ENCODE results near the gene AFMID. TPM values are rescaled to one million over a fixed set of nuclear protein-coding genes. Genes with fewer than 3 reads are reported as not detected.
"Not testable (repeated sequence)": the region's sequence is repeated elsewhere in the genome, so short reads cannot be mapped to it uniquely, and the experiment has no call there.

The AFMID gene
- total and polyA plus RNA-seq, 2 of the 13 experiments (the other 11 are each of a cell fraction or from before 2014, with no cell fraction given) = 249 to 270 TPM

- Histone ChIP-seq H3K9ac (ENCODE audit: insufficient read depth, low read depth, low read length) (no peak overlapping the region), H3K4me2 (ENCODE audit: low read depth, low read length) (no peak overlapping the region), H3K9me3 (ENCODE audit: low read length) (no peaks in the 10 kb centered on the region), H3K36me3 (replicated peaks in 1 of 2; ENCODE audit: control insufficient read depth in 1 of 2, insufficient read depth in 2 of 2, low read length in 2 of 2) (peaks cover 8 to 29% of the 10 kb centered on the region in 2 experiments), H3K4me3 (replicated peaks in 1 of 3; ENCODE audit: insufficient read depth in 1 of 3, low read depth in 2 of 3, low read length in 3 of 3) (no peak overlapping the region), H4K20me1 (ENCODE audit: insufficient read depth, low read length) (peaks cover 5% of the 10 kb centered on the region; the same call in 1 of the 2 replicates), H3K27me3 (ENCODE audit: control insufficient read depth in 1 of 2, insufficient read depth in 2 of 2, low read length in 2 of 2) (no peaks in the 10 kb centered on the region), H3K27ac (ENCODE audit: extremely low read length, insufficient read depth, low read length) (no peak overlapping the region), H2AFZ (ENCODE audit: low read length) (no peak overlapping the region), H3K79me2 (ENCODE audit: insufficient read depth, low read length) (peaks cover 8% of the 10 kb centered on the region), H3K4me1 (ENCODE audit: insufficient read depth, low read length) (peaks cover 60% of the 10 kb centered on the region)
- intact Hi-C loops (cut with micrococcal nuclease; ENCODE audit: unreplicated experiment) (no loop called here), in situ Hi-C loops (cut with HindIII; ENCODE audit: extremely low pct_ligation_motif_present, low pct_unique_long_range_greater_than_20kb) (no loop called here)
- no peak for DNase-seq (ENCODE audit: low spot score)
- ChIA-PET CTCF (ENCODE audit: low intra/inter-chr PET ratio, low total read pairs) (no interaction called here), POLR2A (interaction anchor here (1.7 kb wide), 1 partner anchor 16 kb away, joined by 6 read pairs; the partner anchor contains the start of genes AFMID and TK1)
- TSS peak; percentile 36 for BruUV-seq (replicated peaks)
- no peak for FAIRE-seq
- whole genome bisulfite sequencing (ENCODE audit: low lambda C conversion rate) = 96% methylated on average over 30 of the region's 31 CpGs
- ATAC-seq = no peak
- TF ChIP-seq ZFP37 (CRISPR knock-in tag; IDR thresholded peaks at IDR 0.05; ENCODE audit: borderline replicate concordance) (no peak), POLR2G (IDR thresholded peaks at IDR 0.05; ENCODE audit: low read depth, low read length) (0 out of 2 replicates have a peak, but pooled peaks have one; percentile 36), AGO2 (optimal IDR thresholded peaks at IDR 0.05; ENCODE audit: low read depth, low read length) (peak; percentile 14), AKAP8 (CRISPR knock-in tag; IDR thresholded peaks at IDR 0.05) (0 out of 2 replicates have a peak, but pooled peaks have one; percentile 51)
These were observed 16.2 kb upstream of the AFMID start for GRCh38 chr17:78170692-78171590.

GRCh38 chr17:78171591-78172248 is 15.4 kb upstream of the AFMID start:
- CTCF ChIA-PET (ENCODE audit: low intra/inter-chr PET ratio, low total read pairs); H3K4me2 ChIP-seq (ENCODE audit: low read depth, low read length); H3K27me3 ChIP-seq (ENCODE audit: control insufficient read depth in 1 of 2, insufficient read depth in 2 of 2, low read length in 2 of 2); H3K4me3 ChIP-seq (replicated peaks in 1 of 3; ENCODE audit: insufficient read depth in 1 of 3, low read depth in 2 of 3, low read length in 3 of 3); H2AFZ ChIP-seq (ENCODE audit: low read length); in situ Hi-C loops (cut with HindIII; ENCODE audit: extremely low pct_ligation_motif_present, low pct_unique_long_range_greater_than_20kb); DNase-seq (ENCODE audit: low spot score); intact Hi-C loops (cut with micrococcal nuclease; ENCODE audit: unreplicated experiment); H3K79me2 ChIP-seq (ENCODE audit: insufficient read depth, low read length); H3K9me3 ChIP-seq (ENCODE audit: low read length); H4K20me1 ChIP-seq (ENCODE audit: insufficient read depth, low read length); ATAC-seq; H3K9ac ChIP-seq (ENCODE audit: insufficient read depth, low read depth, low read length); BruUV-seq (replicated peaks); FAIRE-seq; H3K27ac ChIP-seq (ENCODE audit: extremely low read length, insufficient read depth, low read length): not testable (repeated sequence)
- 98% methylated on average over 14 of the region's 19 CpGs for WGBS (ENCODE audit: low lambda C conversion rate)
- Histone ChIP-seq H3K4me1 (ENCODE audit: insufficient read depth, low read length) (peaks cover 52% of the 10 kb centered on the region), H3K36me3 (replicated peaks in 1 of 2; ENCODE audit: control insufficient read depth in 1 of 2, insufficient read depth in 2 of 2, low read length in 2 of 2) (peaks cover 10 to 37% of the 10 kb centered on the region in 2 experiments)
- POLR2A ChIA-PET = interaction anchor here (1.7 kb wide), 1 partner anchor 16 kb away, joined by 6 read pairs; the partner anchor contains the start of genes AFMID and TK1
- TF ChIP-seq ZBTB4 (CRISPR knock-in tag; IDR thresholded peaks at IDR 0.05; ENCODE audit: borderline replicate concordance) = 0 out of 2 replicates have a peak, but pooled peaks have one; percentile 47
- 0 out of 2 replicates have a peak, but pooled peaks have one; percentile 13 for TF ChIP-seq UBTF (CRISPR knock-in tag; IDR thresholded peaks at IDR 0.05)

Data from HepG2 (cell line).